Glomerular endothelial cell (primary cell): ENCODE results near the gene USP53. TPM values are rescaled to one million over a fixed set of nuclear protein-coding genes. Genes with fewer than 3 reads are reported as not detected.
"Not testable (repeated sequence)": the region's sequence is repeated elsewhere in the genome, so short reads cannot be mapped to it uniquely, and the experiment has no call there.

Source experiments
- DNase-seq: peaks from one replicate; pipeline ENCODE4 v3.0.0-alpha.2; 2011; ENCODE audit warnings: low read depth, low spot score; ENCODE audit errors: extremely low read depth
- total RNA-seq: library from RNA; depleted of rRNA; stranded (reverse); fragments of >200 nt; gene quantifications from 2 replicates; pipeline ENCODE4 v1.2.3, GENCODE V29; 2015

USP53 gene
- total RNA-seq, 1 donor from 2014 or later = 26.5 TPM

DNA sequence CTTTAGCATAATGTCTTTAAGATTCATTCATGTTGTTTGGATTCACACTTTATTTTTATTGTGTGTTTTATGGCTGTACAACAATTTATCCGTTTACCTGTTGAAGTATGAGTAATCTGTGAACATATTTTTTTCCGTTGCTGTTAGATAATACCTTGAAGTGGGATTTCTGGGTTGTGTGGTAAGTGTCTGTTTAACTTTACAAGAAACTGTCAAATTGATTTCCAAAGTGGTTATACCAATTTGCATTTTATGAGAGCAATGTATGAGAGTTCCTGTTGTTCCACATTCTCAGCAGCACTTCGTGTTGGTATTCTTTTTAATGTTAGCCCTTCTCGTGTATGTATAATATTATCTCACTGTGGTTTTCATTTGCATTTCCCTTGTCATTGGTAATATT lies 53.6 kb downstream of the USP53 start:
- no peak for DNase-seq

DNA sequence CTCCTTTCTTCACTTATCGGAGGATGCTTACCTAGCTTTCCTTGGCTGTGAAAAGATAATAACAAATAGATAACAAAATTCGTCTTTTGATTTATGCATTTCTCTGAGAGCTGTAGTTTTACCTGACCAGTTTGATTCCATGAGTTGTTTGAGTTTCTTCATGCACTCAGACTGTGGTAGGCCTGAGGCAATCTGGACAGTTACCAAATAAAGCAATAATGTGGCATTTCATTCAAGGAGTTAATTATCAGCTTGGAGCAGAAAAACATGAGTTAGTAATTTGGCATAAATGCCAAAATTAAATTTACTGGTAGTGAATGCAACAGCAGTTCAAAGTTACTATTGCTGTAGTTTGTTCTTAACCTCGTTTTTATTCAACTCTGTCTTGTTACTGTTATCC lies 56.0 kb downstream of the USP53 start:
- DNase-seq = no peak

DNA sequence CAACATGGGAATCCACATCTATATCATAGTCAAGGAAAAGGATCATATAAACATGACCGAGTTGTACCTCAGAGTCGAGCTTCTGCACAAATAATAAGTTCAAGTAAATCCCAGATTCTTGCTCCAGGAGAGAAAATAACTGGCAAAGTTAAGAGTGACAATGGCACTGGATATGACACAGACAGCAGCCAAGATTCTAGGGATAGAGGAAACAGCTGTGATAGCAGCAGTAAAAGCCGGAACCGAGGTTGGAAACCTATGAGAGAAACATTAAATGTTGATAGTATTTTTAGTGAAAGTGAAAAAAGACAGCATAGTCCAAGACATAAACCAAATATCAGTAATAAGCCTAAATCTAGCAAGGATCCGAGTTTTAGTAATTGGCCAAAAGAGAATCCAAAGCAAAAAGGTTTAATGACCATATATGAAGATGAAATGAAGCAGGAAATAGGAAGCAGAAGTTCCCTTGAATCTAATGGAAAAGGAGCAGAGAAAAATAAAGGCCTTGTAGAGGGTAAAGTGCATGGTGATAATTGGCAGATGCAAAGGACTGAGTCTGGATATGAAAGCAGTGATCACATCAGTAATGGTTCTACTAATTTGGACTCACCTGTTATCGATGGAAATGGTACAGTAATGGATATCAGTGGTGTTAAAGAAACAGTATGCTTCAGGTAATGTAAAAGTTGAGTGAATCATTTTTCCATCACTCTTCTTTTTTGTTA lies 59.0 kb downstream of the USP53 start:
- no peak for DNase-seq

DNA sequence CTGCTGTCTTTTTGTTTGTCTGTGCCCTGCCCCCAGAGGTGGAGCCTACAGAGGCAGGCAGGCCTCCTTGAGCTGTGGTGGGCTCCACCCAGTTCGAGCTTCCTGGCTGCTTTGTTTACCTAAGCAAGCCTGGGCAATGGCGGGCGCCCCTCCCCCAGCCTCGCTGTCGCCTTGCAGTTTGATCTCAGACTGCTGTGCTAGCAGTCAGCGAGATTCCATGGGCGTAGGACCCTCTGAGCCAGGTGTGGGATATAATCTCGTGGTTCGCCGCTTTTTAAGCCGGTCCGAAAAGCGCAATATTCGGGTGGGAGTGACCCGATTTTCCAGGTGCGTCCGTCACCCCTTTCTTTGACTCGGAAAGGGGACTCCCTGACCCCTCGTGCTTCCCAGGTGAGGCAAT lies 67.0 kb downstream of the USP53 start:
- not testable (repeated sequence) for DNase-seq

DNA sequence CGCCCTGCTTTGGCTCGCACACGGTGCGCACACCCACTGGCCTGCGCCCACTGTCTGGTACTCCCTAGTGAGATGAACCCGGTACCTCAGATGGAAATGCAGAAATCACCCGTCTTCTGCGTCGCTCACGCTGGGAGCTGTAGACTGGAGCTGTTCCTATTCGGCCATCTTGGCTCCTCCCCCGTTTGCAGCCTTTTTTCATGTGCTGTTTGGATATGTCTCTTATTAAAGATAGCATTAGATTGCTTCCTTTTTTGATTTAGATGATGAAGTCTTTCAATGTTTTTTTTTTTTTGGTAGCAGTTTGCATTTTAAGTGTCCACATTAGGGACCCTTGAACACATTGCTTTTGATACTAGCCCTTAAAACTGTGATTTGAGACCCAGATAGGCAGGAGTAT lies 67.4 kb downstream of the USP53 start:
- DNase-seq = not testable (repeated sequence)

DNA sequence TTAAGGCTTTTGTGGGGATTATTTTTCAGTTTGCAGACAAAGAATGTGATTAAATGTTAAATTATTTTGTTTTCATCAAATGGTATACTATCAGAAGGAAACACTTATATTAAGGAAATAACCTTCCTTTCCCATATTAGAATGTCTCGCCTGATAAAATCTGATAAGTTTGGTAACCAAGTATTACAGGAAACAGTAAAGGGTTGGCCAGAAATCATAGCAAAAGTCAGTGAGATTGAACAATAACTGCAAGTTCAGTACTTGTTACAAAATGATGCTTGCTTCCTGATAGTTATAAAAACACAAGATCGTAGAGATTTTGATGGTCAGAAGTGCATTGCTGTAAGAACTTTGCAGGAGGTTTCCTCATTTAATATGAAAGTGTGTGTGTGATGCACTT lies 68.9 kb downstream of the USP53 start:
- peak; percentile 90 for DNase-seq

DNA sequence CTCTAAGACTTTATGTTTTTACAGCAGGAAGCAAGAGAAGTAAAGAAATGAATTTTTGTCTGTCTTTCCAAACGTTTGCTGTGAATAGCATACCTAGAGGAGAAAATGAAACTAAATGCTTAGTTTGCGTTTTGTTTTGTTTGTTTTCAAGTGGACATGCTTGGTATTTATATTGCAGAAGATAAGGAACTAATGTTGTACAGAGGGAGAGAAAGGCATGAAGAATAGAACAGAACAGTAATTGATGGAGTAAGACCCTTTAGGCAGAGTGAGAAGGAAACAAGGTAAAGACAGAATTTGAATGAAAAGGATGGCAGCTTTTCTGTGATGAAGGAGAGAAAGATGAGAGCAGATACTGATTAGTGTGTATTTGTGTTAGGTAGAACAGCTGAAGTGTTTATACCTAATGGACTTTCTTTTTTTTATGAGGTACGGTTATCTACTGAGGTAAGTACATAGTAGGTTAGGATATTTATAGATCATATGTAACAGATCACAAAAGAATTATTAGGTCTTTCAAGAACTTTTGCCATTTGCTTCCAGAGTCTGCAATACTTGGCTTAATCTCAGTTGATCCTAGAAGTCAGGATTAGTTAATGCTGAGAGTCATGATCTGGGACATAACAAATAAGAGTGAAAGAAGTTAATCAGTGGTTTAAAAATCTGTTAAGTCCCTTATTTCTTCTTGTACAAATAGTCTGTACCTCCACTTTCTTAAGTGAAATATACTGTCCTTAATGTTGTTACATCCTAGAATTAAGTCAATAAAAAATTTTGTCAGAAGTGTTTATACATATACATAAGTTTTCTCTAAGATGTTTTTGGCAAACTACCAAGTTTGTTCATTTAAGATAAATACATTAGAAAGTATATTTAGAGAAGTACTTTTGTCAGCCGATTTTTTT lies 72.6 kb downstream of the USP53 start:
- no peak for DNase-seq

DNA sequence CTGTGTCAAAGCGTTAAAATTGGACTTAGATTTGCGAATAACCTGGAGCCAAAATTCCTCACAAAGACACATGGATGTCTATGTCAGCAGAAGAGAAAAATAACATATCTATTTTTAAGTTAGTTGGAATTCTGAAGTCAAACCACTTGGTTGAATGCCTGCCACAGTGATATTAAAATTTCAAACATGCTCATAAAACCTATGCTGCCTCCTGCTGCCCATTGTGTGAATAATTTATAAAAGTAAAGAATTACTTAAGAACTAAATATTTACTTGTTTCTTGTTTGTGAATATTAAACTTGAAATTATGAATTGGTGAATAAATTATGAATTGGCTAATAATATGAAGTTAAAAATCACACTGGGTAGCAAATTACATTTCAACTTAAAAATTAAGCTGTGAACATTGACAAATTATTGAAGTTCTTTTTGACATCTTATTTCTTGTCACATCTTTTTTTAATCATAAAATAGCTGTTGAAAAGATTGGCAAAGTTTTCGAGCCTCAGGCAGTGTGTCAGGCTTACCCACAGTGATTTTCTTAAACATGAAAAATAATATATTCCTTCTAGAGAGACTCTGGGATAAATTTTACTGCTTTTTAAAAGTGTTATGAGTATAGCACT lies 74.0 kb downstream of the USP53 start:
- no peak for DNase-seq

DNA sequence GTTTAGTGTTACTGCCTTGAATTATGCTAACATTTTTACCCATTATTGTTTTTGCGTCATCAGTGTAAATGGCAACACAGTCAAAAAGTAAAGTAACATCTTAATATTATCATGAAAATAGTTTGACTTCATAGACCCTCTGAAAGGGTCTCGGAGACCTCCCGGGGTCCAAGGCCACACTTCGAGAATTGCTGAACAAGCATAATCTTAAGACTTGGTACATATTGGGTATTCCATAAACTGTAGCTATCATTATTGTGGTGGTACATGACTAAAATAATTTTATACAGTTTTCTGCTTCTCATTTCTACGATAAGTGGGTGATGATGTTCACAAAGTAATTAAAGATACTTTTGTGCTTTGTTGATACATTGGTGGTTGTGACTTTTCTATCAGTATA lies 76.8 kb downstream of the USP53 start:
- DNase-seq = no peak

DNA sequence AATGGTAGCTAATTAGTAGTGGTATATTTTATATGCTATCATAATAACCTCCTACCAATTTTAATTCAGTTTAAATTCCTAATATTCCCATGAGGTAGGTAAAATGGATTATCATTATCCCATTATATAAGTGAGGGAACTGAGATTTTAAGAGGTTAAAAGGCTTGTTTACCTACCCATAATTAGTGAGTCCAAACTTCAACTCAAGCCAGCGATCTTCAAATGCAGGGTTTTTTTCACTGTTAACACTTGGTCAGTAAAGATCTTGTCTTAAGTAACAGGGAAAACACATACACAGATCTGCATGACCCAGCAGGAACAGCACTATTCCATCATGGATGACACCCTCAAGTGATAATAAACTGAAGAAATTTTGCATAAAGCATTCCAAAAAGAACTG lies 78.1 kb downstream of the USP53 start:
- DNase-seq = no peak

DNA sequence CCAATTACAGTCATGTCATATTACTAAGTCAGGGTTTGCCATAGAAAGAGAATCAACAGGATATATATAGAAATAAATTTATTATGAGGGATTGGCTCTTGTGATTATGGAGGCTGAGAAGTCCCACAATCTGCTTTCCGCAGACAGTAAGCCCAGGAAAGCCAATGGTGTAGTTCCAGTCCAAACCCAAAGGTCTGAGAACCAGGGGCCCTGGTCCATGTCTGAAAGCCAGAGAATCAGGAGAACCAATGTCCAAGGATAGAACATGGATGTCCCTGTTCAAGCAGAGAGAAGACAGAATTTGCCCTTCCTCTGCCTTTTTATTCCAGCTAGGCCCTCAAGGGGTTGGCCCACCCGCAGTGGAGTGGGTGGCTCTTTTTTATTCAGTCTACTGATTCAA lies 83.8 kb downstream of the USP53 start:
- DNase-seq = no peak

DNA sequence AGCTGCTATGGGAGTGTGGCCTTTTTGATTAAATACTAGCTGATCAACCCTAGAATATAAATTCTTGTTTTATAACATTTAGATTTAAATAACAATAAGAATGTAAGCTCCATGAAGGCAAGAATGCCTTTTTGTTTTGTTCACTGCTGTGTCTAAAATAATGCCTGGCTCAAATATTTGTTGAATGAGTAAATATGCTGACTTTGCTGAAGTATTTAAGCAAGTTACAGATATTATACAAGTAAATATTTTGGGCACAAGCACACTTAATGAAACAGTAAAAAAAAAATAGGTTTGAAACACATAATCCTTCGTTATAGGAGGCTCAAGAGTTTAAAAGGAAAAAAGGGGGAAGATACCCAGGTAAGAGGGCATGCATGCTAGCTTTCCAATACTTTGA lies 85.3 kb downstream of the USP53 start:
- DNase-seq = no peak

DNA sequence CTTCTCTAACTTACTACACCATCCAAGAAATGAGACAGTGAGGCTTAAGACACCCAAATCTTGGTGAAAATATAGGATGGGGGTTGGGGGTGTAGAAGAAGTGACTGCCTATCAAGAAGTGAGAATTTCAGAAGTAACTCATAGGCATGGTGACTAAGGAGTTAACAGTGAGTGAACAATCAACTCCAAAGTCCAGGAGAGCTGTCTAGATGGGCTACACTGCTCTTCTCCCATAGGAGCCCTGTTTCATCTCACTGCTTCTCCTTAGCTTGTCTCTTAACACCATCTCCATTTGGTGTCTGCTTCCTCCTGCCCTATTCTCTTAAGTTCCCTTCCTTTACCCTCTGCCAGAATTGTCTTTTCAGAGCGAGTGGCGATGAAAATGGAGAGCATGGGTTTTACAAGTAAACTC lies 86.8 kb downstream of the USP53 start:
- DNase-seq = no peak

DNA sequence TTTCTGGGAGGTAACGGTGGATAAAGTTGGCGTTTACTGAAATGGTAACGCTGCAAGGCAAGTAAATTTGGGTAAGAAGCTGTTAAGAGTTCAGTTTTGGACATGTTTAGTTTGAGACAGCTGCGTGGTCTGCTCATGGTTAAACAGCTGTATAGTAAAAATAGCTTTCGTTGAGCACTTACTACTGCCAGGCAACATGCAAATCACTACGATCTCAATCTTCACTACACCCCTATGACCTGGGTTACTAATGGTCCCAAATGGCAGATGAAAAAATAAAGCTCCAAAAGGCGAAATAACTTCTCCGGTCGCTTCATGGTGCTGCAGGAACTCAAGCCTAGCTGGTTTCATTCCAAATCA lies 87.2 kb downstream of the USP53 start:
- DNase-seq = no peak

DNA sequence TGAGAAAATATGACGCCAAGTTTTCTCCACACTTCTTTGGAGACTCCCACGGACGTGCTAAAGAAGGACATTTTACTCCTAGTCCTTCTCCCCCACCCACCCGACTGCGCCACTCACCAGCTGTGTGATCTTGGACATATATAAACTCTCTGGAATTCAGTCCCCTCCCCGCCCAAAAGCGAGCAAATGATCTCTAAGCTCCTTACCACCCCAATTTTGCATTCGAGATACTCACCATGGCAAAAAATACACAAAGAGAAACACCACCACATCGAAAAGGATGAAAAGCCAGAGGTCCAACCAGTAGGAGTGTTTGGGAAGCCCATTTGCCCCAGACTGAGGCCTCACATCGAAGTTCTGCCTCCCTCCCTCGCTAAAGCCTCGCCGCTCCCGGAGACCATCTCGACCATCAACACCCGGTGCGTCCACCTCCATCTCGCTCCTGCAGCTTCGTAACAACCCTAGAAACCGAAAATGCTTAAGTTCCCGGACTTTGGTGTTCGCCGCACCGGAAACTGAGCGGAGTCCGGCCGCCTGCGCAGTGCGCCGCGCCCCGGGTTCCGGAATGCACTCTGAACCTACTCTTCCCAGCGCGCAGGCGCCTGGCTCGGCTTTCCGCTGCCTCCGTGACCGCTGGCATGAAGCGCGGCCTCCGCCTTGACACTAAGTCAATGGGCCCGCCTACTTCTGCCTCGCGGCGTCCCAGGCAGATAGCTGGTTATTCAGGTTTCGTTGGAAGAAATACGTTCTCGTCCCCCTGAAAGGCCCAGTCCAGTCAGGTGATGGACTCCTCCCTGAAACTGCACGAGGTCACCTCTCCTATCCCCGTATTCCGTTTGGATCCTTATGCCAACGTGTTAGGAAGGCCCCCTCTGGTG lies 87.8 kb downstream of the USP53 start:
- no peak for DNase-seq

DNA sequence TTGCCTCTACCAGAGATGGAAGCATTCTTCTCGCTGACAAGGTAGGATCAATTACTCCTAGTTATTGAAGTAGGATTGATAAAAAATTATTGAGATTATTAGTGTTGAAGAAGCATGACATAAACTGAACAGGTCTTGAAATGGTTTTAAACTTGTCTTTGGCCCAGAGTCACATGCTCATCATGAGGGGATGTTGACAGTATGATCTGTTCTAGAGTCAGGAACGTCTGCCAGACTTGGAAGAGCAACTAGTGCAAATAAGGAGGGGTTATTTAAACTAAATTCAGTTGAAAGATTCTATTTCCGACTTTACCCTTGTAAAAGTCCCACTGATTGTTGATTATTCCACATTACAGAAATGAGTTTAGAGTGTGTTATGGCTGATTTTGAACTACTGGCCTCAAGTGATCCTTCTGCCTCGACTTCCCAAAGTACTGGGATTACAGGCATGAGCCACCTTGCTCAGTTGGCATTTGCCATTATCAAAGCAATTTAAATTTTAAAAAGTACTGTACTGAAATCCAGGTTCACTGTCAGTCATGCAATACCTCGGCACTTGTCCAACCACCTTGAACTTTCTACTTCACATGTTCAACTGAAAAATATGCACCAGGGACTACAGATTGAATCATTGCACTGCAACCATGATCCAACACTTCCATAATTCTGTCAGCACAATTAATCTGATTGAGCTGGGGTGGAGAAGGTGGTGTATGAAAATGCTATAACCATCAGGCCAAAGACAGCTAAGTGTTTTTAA lies 89.7 kb downstream of the USP53 start:
- no peak for DNase-seq

DNA sequence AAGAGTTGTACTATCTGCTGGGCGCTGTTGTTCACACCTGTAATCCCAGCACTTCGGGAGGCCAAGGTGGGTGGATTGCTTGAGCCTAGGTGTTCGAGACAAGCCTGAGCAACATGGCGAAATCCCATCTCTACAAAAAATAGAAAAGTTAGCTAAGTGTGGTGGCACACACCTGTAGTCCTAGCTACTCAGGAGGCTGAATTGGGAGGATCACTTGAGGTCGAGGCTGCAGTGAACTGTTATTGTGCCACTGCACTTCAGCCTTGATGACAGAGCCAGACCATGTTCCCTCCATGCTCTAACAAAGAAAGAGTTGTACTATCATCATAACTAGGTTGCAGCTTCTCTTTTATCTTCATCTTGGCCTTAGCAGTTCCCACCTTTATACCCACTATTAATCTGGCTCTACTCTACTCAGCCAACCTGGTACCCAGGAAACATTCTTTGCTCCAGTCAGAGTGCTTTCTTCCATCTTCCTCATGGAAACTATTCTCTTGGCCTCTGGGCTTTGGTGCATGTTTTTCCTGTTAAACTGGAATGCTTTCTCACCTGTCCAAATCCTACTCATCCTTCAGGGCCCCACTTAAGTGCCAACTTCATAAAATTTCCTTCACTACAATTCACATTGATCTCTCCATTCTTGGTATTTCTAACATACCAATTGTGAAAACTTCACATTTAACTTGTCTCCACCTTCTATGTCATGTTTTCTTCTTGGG lies 91.2 kb downstream of the USP53 start:
- DNase-seq = no peak

DNA sequence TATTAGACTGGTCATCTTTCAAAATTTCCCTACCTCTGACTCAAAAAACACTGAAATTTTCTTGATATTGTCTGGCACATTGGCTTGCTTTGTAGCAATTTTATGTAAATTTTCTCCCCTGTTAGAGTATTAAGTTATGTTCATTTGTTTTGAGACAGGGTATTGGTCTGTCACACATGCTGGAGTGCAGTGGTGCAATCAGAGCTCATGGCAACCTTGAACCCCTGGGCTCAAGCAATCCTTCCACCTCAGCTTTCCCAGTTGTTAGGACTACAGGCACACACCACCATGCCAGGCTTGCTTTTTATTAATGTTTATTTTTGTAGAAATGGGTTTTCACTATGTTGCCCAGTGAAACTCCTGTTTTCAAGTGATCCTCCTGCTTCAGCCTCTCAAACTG lies 91.9 kb downstream of the USP53 start:
- DNase-seq = no peak

DNA sequence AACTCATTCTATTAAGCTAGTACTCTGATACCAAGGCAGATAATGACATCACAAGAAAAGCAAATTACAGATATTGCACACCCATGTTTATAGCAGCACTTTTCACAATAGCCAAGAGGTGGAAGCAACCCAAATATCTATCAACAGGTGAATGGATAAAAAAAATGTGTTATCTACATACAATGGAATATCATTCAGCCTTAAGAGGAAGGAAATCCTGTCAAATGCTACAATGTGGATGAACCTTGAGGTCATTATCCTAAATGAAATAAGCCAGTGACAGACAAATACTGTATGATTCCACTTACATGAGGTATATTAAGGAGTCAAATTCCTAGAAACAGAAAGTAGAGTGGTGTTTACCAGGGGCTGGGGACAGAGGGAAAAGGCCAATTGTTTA lies 95.1 kb downstream of the USP53 start:
- DNase-seq = no peak
